DOHH2 (cell line): Measurements from ENCODE around the gene PHLPP1.

Experiments used
- H3F3A ChIP-seq: fragments of 200-600 bp; sonication (generic), shearing (Covaris generic); 2 replicates; pipeline ENCODE4 v1.6.0; 2016; ENCODE audit warnings: antibody characterized with exemption, mild to moderate bottlenecking; ENCODE audit not compliant: control insufficient read depth, insufficient read depth
- H3K27ac ChIP-seq: fragments of 200-600 bp; sonication (generic); 2 replicates; pipeline ENCODE4 v1.5.1; 2014; ENCODE audit warnings: low read depth, mild to moderate bottlenecking, low read length, moderate library complexity
- H3K27me3 ChIP-seq: fragments of 200-600 bp; sonication (generic); 2 replicates; pipeline ENCODE4 v1.6.1; 2014; ENCODE audit warnings: mild to moderate bottlenecking, low read length, mixed read lengths; ENCODE audit not compliant: control insufficient read depth
- H3K36me3 ChIP-seq: fragments of 200-600 bp; sonication (generic); 2 replicates; pipeline ENCODE4 v1.6.1; 2014; ENCODE audit warnings: mild to moderate bottlenecking, low read length, moderate library complexity, mixed read lengths; ENCODE audit not compliant: control insufficient read depth
- H3K4me1 ChIP-seq: fragments of 200-600 bp; sonication (generic); 2 replicates; pipeline ENCODE4 v1.6.1; 2014; ENCODE audit warnings: mild to moderate bottlenecking, low read length, mixed read lengths; ENCODE audit not compliant: control insufficient read depth
- H3K4me2 ChIP-seq: fragments of 200-600 bp; sonication (generic); 2 replicates; pipeline ENCODE4 v1.6.0; 2014; ENCODE audit warnings: mild to moderate bottlenecking, low read length, moderate library complexity
- H3K4me3 ChIP-seq: fragments of 200-600 bp; sonication (generic); 2 replicates; pipeline ENCODE4 v1.5.1; 2014; ENCODE audit warnings: mild to moderate bottlenecking, low read length, mixed read lengths
- H3K79me2 ChIP-seq: fragments of 200-600 bp; sonication (generic); 2 replicates; pipeline ENCODE4 v1.6.1; 2014; ENCODE audit warnings: mild to moderate bottlenecking, low read length, mixed read lengths; ENCODE audit not compliant: control insufficient read depth
- H3K9me2 ChIP-seq: fragments of 200-600 bp; sonication (generic); replicated peaks from 2 replicates; pipeline ENCODE4 v1.6.1; 2014; ENCODE audit warnings: mild to moderate bottlenecking, low read length, mixed read lengths; ENCODE audit not compliant: control insufficient read depth
- H3K9me3 ChIP-seq: fragments of 200-600 bp; sonication (generic); 2 replicates; pipeline ENCODE4 v1.6.1; 2014; ENCODE audit warnings: antibody characterized with exemption, low read length, mixed read lengths; ENCODE audit not compliant: control insufficient read depth, insufficient read depth
- H4K20me1 ChIP-seq: fragments of 200-600 bp; sonication (generic); 2 replicates; pipeline ENCODE4 v1.6.0; 2014; ENCODE audit warnings: low read depth, mild to moderate bottlenecking, antibody characterized with exemption, low read length, moderate library complexity; ENCODE audit not compliant: control insufficient read depth, insufficient read depth
- EZH2phosphoT487 ChIP-seq: fragments of 200-600 bp; sonication (generic); IDR thresholded peaks from 2 replicates; pipeline ENCODE4 v1.6.1; 2017; ENCODE audit warnings: borderline replicate concordance, mild to moderate bottlenecking, antibody characterized with exemption, low read length, moderate library complexity, mixed read lengths
- TF ChIP-seq, protein P1 (sequence below): fragments of 200-600 bp; sonication (generic); IDR thresholded peaks from one replicate; pipeline ENCODE4 v1.5.1; 2014; ENCODE audit warnings: antibody characterized with exemption, mild to moderate bottlenecking, low read depth, low read length; ENCODE audit not compliant: poor library complexity, severe bottlenecking

PHLPP1 gene

GRCh38 chr18:62935994-62936393 lies 220.7 kb downstream of the PHLPP1 start:
- H3K4me1 ChIP-seq, result peaks cover 37% of the 10 kb centered on the region
- no peaks in the 10 kb centered on the region for H3K9me2 ChIP-seq
- no peaks in the 10 kb centered on the region for H4K20me1 ChIP-seq
- no peak overlapping the region for H3K4me2 ChIP-seq
- peaks cover 5% of the 10 kb centered on the region; the same call in 1 of the 2 replicates for H3F3A ChIP-seq
- TF ChIP-seq, protein P1, sequence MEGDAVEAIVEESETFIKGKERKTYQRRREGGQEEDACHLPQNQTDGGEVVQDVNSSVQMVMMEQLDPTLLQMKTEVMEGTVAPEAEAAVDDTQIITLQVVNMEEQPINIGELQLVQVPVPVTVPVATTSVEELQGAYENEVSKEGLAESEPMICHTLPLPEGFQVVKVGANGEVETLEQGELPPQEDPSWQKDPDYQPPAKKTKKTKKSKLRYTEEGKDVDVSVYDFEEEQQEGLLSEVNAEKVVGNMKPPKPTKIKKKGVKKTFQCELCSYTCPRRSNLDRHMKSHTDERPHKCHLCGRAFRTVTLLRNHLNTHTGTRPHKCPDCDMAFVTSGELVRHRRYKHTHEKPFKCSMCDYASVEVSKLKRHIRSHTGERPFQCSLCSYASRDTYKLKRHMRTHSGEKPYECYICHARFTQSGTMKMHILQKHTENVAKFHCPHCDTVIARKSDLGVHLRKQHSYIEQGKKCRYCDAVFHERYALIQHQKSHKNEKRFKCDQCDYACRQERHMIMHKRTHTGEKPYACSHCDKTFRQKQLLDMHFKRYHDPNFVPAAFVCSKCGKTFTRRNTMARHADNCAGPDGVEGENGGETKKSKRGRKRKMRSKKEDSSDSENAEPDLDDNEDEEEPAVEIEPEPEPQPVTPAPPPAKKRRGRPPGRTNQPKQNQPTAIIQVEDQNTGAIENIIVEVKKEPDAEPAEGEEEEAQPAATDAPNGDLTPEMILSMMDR, result no peak
- no peak for TF ChIP-seq EZH2phosphoT487
- H3K36me3 ChIP-seq, result no peaks in the 10 kb centered on the region
- H3K27me3 ChIP-seq, result no peaks in the 10 kb centered on the region
- H3K27ac ChIP-seq, result no peak overlapping the region
- H3K9me3 ChIP-seq, result no peaks in the 10 kb centered on the region; the same call in 1 of the 2 replicates
- H3K79me2 ChIP-seq, result no peaks in the 10 kb centered on the region
- no peak overlapping the region for H3K4me3 ChIP-seq

GRCh38 chr18:62937065-62937464 lies 221.7 kb downstream of the PHLPP1 start:
- no peak for TF ChIP-seq EZH2phosphoT487
- TF ChIP-seq, protein P1, result no peak
- Histone ChIP-seq H3K9me2 (no peaks in the 10 kb centered on the region), H3K79me2 (no peaks in the 10 kb centered on the region), H3K9me3 (no peaks in the 10 kb centered on the region; the same call in 1 of the 2 replicates), H3K4me3 (no peak overlapping the region), H3K4me2 (peak overlapping the region; percentile 64; the same call in 1 of the 2 replicates), H3F3A (peaks cover 5% of the 10 kb centered on the region; the same call in 1 of the 2 replicates), H3K27ac (no peak overlapping the region), H4K20me1 (no peaks in the 10 kb centered on the region), H3K36me3 (no peaks in the 10 kb centered on the region), H3K27me3 (no peaks in the 10 kb centered on the region), H3K4me1 (peaks cover 37% of the 10 kb centered on the region)

GRCh38 chr18:62938006-62938405 lies 222.7 kb downstream of the PHLPP1 start:
- Histone ChIP-seq H3F3A (peaks cover 5% of the 10 kb centered on the region; the same call in 1 of the 2 replicates), H3K4me3 (0 out of 2 replicates have a peak overlapping the region, but pooled peaks have one; percentile 47), H3K27me3 (no peaks in the 10 kb centered on the region), H3K79me2 (no peaks in the 10 kb centered on the region), H4K20me1 (no peaks in the 10 kb centered on the region), H3K4me1 (peaks cover 37% of the 10 kb centered on the region), H3K9me2 (no peaks in the 10 kb centered on the region), H3K27ac (peak overlapping the region; percentile 24; the same call in 1 of the 2 replicates), H3K36me3 (0 out of 2 replicates have a peak, but pooled peaks cover 2% of the 10 kb centered on the region), H3K9me3 (no peaks in the 10 kb centered on the region), H3K4me2 (peak overlapping the region; percentile 64)
- TF ChIP-seq, protein P1, result no peak
- no peak for TF ChIP-seq EZH2phosphoT487
